ENCODE data around the gene LRRC72. TPM values are rescaled to one million over a fixed set of nuclear protein-coding genes. Genes with fewer than 3 reads are reported as not detected.

The LRRC72 gene
- total RNA-seq, 2 donors from 2014 or later, result not detected

- intact Hi-C loops (cut with DNase I), result no loop called here
- H3K4me3 ChIP-seq, result no peak overlapping the region
- H3K9me3 ChIP-seq, result no peaks in the 10 kb centered on the region
- no peak overlapping the region for H3K27ac ChIP-seq
- 81 to 93% methylated on average over 34 to 41 of the region's 42 CpGs for WGBS, 2 donors
- H3K27me3 ChIP-seq, result no peaks in the 10 kb centered on the region
- ATAC-seq (no peak), DNase-seq (no peak)
- H3K4me1 ChIP-seq, result peaks cover 8% of the 10 kb centered on the region
- no peaks in the 10 kb centered on the region for H3K36me3 ChIP-seq (replicated peaks in 1 of 2; ENCODE audit: insufficient read depth in 1 of 2, low read depth in 2 of 2)
- no peak for TF ChIP-seq POLR2A (IDR thresholded peaks at IDR 0.05)
- TF ChIP-seq, protein P1, sequence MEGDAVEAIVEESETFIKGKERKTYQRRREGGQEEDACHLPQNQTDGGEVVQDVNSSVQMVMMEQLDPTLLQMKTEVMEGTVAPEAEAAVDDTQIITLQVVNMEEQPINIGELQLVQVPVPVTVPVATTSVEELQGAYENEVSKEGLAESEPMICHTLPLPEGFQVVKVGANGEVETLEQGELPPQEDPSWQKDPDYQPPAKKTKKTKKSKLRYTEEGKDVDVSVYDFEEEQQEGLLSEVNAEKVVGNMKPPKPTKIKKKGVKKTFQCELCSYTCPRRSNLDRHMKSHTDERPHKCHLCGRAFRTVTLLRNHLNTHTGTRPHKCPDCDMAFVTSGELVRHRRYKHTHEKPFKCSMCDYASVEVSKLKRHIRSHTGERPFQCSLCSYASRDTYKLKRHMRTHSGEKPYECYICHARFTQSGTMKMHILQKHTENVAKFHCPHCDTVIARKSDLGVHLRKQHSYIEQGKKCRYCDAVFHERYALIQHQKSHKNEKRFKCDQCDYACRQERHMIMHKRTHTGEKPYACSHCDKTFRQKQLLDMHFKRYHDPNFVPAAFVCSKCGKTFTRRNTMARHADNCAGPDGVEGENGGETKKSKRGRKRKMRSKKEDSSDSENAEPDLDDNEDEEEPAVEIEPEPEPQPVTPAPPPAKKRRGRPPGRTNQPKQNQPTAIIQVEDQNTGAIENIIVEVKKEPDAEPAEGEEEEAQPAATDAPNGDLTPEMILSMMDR (IDR thresholded peaks at IDR 0.05), result no peak
Measured at GRCh38 chr7:16586081-16586874, 59.7 kb downstream of the LRRC72 start.

GRCh38 chr7:16587129-16587528 lies 60.5 kb downstream of the LRRC72 start:
- WGBS, 2 donors, result 79 to 87% methylated on average over 3 of the region's 3 CpGs

DNA sequence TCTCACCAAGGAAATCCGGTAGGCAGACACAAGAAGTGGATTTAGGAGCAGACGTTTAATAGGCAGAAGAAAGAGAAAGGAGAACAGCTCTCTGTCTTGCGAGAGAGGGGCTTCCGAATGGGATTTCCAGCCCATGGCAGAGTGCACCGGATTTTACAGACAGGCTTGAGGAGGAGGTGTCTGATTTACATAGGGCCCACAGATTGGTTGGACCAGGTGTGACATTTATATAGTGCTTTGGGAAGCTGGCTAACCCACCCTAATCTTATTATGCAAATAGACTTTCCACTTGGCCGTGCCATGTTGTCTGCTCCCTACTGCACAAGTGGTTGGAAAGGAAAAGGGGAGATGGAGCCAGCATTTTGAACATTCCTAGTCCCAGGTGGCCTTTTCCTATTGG lies 61.2 kb downstream of the LRRC72 start:
- no peaks in the 10 kb centered on the region for H3K27me3 ChIP-seq
- TF ChIP-seq, protein P1 (IDR thresholded peaks at IDR 0.05), result no peak
- TF ChIP-seq POLR2A (IDR thresholded peaks at IDR 0.05), result no peak
- intact Hi-C loops (cut with DNase I), result no loop called here
- H3K9me3 ChIP-seq, result no peaks in the 10 kb centered on the region
- 26 to 48% methylated on average over 6 of the region's 6 CpGs for WGBS, 2 donors
- H3K27ac ChIP-seq, result peak overlapping the region in 1 of 4 donors; percentile 25
- DNase-seq (peak; percentile 42 to 71 (median 59)), ATAC-seq (peak; percentile 86)
- no peaks in the 10 kb centered on the region for H3K36me3 ChIP-seq (replicated peaks in 1 of 2; ENCODE audit: insufficient read depth in 1 of 2, low read depth in 2 of 2)
- no peak overlapping the region for H3K4me3 ChIP-seq
- peaks cover 8% of the 10 kb centered on the region for H3K4me1 ChIP-seq

More at GRCh38 chr7:16587129-16587528, 60.5 kb downstream of the LRRC72 start:
- no peak for ATAC-seq
- Histone ChIP-seq H3K36me3 (replicated peaks in 1 of 2; ENCODE audit: insufficient read depth in 1 of 2, low read depth in 2 of 2) (no peaks in the 10 kb centered on the region), H3K9me3 (no peaks in the 10 kb centered on the region), H3K4me1 (peaks cover 8% of the 10 kb centered on the region), H3K27me3 (no peaks in the 10 kb centered on the region), H3K27ac (no peak overlapping the region), H3K4me3 (no peak overlapping the region)
- DNase-seq, result no peak
- intact Hi-C loops (cut with DNase I), result no loop called here
- TF ChIP-seq, protein P1 (IDR thresholded peaks at IDR 0.05), result no peak
- TF ChIP-seq POLR2A (IDR thresholded peaks at IDR 0.05), result no peak

DNA sequence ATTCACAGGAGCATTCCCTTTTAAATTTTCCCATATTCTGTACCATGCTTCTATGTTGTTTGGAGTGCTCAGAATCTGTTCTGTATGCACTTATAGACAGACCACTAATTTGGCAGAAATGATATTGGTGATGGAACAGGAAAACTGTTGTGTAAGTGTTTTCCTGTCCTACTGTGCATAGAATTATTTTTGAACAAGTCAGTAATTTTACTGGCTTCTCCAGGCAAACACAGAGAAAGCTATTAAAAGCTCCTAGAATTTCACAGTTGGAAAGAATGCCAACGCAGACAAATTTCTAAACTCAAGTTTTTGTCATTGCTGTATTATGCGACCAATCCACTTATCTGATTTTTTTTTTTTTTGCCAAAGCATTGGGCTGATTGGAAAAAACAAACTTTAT lies 63.3 kb downstream of the LRRC72 start:
- Histone ChIP-seq H3K9me3 (no peaks in the 10 kb centered on the region), H3K36me3 (replicated peaks in 1 of 2; ENCODE audit: insufficient read depth in 1 of 2, low read depth in 2 of 2) (no peaks in the 10 kb centered on the region), H3K27ac (no peak overlapping the region), H3K27me3 (no peaks in the 10 kb centered on the region), H3K4me3 (no peak overlapping the region), H3K4me1 (peaks cover 8% of the 10 kb centered on the region)
- no peak for DNase-seq
- intact Hi-C loops (cut with DNase I), result no loop called here
- WGBS, 2 donors, result 53 to 63% methylated on average over 2 of the region's 2 CpGs
- no peak for TF ChIP-seq POLR2A (IDR thresholded peaks at IDR 0.05)
- TF ChIP-seq, protein P1 (IDR thresholded peaks at IDR 0.05), result no peak
- ATAC-seq, result no peak

GRCh38 chr7:16590424-16590823 lies 63.8 kb downstream of the LRRC72 start:
- DNase-seq (no peak), ATAC-seq (no peak)
- intact Hi-C loops (cut with DNase I), result no loop called here

More at GRCh38 chr7:16590424-16590823, 63.8 kb downstream of the LRRC72 start:
- Histone ChIP-seq H3K36me3 (replicated peaks in 1 of 2; ENCODE audit: insufficient read depth in 1 of 2, low read depth in 2 of 2) (no peaks in the 10 kb centered on the region), H3K4me3 (no peak overlapping the region), H3K4me1 (peaks cover 8% of the 10 kb centered on the region), H3K9me3 (no peaks in the 10 kb centered on the region), H3K27ac (no peak overlapping the region), H3K27me3 (no peaks in the 10 kb centered on the region)
- no peak for TF ChIP-seq POLR2A (IDR thresholded peaks at IDR 0.05)
- TF ChIP-seq, protein P1 (IDR thresholded peaks at IDR 0.05), result no peak
- WGBS, 2 donors, result 8 to 10% methylated on average over 1 of the region's 1 CpG
